Ectodermal cell (in vitro differentiated cells): ENCODE measurements around the gene GPHN.
A peak's percentile ranks its signal among the peaks of the same experiment; 100 is the strongest.
"Not testable (repeated sequence)": the region's sequence is repeated elsewhere in the genome, so short reads cannot be mapped to it uniquely, and the experiment has no call there.

Experiments
- H3K27ac ChIP-seq: 2 replicates; pipeline ENCODE4 v1.7.0; 2013; ENCODE audit warnings: mild to moderate bottlenecking, low read depth, low read length; ENCODE audit not compliant: insufficient read depth, poor library complexity, severe bottlenecking
- H3K27me3 ChIP-seq: 2 replicates; pipeline ENCODE4 v1.7.0; 2013; ENCODE audit warnings: mild to moderate bottlenecking, low read length; ENCODE audit not compliant: insufficient read depth, control insufficient read depth, poor library complexity, severe bottlenecking
- H3K36me3 ChIP-seq: one replicate; pipeline ENCODE4 v1.7.0; 2013; ENCODE audit warnings: low read length; ENCODE audit not compliant: control insufficient read depth, insufficient read depth
- H3K4me1 ChIP-seq: one replicate; pipeline ENCODE4 v1.7.0; 2013; ENCODE audit warnings: low read length; ENCODE audit not compliant: control insufficient read depth, insufficient read depth
- H3K4me3 ChIP-seq: 2 replicates; pipeline ENCODE4 v1.7.0; 2013; ENCODE audit warnings: low read depth, low read length, control low read depth; ENCODE audit not compliant: insufficient read depth
- H3K9me3 ChIP-seq: 2 replicates; pipeline ENCODE4 v1.7.0; 2013; ENCODE audit warnings: mild to moderate bottlenecking, low read length, moderate library complexity; ENCODE audit not compliant: control insufficient read depth
- WGBS, 2 experiments: methylation state at CpG; one replicate each; pipeline ENCODE4 v1.1.7; 2013; ENCODE audit warnings: missing lambda C conversion rate in 2 of 2; 5-methylcytosine and 5-hydroxymethylcytosine counted together

Gene GPHN

DNA sequence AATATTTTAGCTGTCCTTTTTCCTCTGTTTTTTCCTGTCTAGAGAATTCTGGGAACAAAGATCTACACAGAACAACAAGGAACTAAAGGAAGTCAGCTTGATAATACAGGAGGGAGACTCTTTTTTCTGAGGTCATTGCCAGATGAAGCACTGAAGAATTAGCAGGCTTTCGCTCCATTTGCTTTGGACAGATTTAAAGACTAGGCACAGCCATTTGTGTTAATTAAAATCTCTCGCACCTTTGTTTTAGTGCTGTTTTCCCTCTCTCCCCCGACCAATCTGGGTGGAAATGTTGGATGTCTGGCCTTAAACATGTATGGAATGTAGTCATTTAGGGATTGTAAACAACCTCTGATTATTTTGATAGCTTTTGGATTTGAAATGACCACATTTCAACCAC is 9.6 kb upstream of the GPHN start:
- H3K27me3 ChIP-seq, result no peaks in the 10 kb centered on the region
- no peak overlapping the region for H3K27ac ChIP-seq
- H3K36me3 ChIP-seq, result no peaks in the 10 kb centered on the region
- no peaks in the 10 kb centered on the region for H3K9me3 ChIP-seq
- no peak overlapping the region for H3K4me3 ChIP-seq
- H3K4me1 ChIP-seq, result no peaks in the 10 kb centered on the region
- WGBS, 2 experiments, result 96 to 97% methylated on average over 3 of the region's 3 CpGs

DNA sequence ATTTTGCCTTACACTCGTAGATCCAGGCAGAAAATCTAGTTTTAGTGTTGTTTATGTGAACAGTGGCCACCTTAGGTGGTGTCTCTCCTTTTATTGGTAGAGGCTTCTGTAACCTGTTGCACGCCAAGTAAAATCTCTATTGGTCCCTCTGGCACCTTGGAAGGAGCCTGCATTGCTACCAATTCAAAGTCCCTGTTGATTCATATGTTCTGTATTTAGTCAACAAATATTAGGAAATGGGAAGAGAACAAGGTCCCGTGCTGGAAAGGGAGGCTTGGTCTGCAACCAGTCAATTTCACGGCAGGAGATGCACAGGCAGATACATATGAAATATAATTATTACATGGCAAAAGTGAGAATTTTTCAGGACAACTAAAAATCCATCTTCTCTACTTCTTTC is 6.4 kb upstream of the GPHN start:
- Histone ChIP-seq H3K9me3 (no peaks in the 10 kb centered on the region), H3K4me1 (peaks cover under 1% of the 10 kb centered on the region), H3K4me3 (no peak overlapping the region), H3K27ac (no peak overlapping the region), H3K36me3 (no peaks in the 10 kb centered on the region), H3K27me3 (no peaks in the 10 kb centered on the region)
- 85 to 93% methylated on average over 2 to 4 of the region's 4 CpGs for WGBS, 2 experiments

- not testable (repeated sequence) for H3K27ac ChIP-seq, H3K9me3 ChIP-seq, H3K36me3 ChIP-seq, H3K4me1 ChIP-seq, H3K4me3 ChIP-seq, H3K27me3 ChIP-seq
- WGBS, 2 experiments, result 84 to 93% methylated on average over 5 of the region's 5 CpGs
These were observed 5.1 kb upstream of the GPHN start for GRCh38 chr14:66502836-66503235.

DNA sequence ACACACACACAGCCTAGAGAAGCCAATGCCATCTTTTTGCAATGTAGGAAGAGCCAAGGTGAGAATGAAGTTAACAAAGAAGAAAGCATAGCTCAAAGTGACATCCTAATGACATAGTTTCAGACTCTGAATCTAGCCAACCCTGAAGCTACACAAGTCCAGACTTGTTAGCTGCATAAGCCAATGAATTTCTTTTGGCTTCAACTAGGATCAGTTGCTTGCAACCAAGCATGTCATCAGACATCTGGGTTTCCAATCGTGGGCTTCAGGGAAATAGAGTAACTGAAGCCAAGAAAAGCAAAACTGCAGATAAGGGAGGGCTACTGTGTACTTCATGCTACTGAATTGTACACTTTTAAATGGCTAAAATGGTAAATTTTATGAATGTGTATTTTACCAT is 4.4 kb upstream of the GPHN start:
- Histone ChIP-seq H3K4me1 (peaks cover 4% of the 10 kb centered on the region), H3K9me3 (no peaks in the 10 kb centered on the region), H3K27me3 (no peaks in the 10 kb centered on the region), H3K4me3 (no peak overlapping the region), H3K27ac (no peak overlapping the region), H3K36me3 (no peaks in the 10 kb centered on the region)
- 94 to 100% methylated on average over 1 of the region's 1 CpG for WGBS, 2 experiments

DNA sequence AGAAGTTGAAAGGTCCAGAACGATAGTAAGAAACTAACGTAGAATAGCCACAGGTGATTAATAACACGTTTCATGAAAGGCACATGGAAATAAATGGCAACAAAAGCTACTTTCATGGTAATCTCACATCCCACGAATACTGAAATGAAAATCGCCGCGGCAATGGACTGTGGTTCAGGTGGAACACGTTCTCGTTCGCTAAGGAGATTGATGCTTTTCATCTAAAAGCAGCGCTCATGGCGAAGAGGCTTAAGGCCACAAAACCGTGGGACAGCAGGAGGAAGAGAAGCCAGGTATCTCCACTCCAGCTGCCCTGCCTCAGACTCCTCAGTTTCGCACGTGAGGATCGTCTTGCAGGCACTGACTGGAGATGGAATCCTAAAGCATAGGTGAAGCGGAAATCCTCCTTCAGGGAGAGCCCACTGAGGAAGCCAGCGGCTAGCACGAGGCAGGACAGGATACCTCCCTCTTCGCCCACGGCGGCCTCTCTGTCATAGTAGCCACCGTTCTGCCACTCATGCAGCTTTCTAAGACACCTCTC is 696 bp upstream of the GPHN start:
- H3K27me3 ChIP-seq, result peaks cover 24% of the 10 kb centered on the region
- H3K27ac ChIP-seq, result peak overlapping the region; percentile 58
- 18 to 19% methylated on average over 23 of the region's 23 CpGs for WGBS, 2 experiments
- H3K9me3 ChIP-seq, result no peaks in the 10 kb centered on the region
- peaks cover 4% of the 10 kb centered on the region for H3K4me1 ChIP-seq
- H3K36me3 ChIP-seq, result no peaks in the 10 kb centered on the region
- H3K4me3 ChIP-seq, result peak overlapping the region; percentile 85

- H3K4me1 ChIP-seq, result peaks cover 4% of the 10 kb centered on the region
- H3K27me3 ChIP-seq, result peaks cover 24% of the 10 kb centered on the region
- peak overlapping the region; percentile 85 for H3K4me3 ChIP-seq
- no peaks in the 10 kb centered on the region for H3K36me3 ChIP-seq
- peak overlapping the region; percentile 58 for H3K27ac ChIP-seq
- WGBS, 2 experiments, result 0 to 1% methylated on average over 19 of the region's 19 CpGs
- no peaks in the 10 kb centered on the region for H3K9me3 ChIP-seq
These were observed 549 bp downstream of the GPHN start for GRCh38 chr14:66508547-66508845.

DNA sequence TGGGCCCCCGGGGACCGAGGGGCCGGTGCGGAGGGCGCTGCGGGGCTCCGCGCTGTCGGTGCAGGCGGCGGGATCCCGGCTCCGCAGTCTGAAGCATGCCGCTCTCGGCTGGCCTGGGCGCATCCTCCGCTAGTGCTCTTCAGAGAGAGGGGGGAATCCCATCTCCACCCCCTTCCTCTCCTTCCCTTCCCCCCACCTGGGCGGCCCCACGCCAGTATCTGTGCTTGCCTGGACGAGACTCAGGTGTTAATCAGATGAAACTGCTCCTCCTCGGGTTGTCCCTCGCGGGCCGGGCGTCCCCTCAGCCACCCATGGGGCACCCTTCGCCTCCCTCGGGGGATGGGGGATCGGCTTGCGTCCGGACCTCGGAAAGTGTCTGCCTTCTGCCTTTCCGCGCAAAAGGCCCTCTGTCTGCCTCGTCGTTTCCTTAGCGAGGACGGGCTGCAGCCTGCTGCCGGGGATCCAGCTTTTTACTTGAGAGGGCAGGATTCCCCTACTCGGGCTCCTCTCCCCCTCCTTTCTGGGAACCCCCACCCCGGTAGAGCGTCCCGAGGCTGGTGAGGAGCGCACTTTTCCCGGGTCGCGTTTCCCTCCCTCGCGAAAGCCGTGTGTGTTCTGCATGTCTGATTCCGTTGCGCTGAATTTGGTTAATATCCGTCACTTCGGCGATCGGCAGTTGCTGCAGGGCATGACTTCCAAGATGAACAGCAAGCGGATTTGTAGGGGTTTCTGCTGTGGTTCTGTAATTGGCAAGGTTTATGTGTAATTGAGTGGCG is 1.1 kb downstream of the GPHN start:
- Histone ChIP-seq H3K4me1 (peaks cover 4% of the 10 kb centered on the region), H3K9me3 (no peaks in the 10 kb centered on the region), H3K27me3 (peaks cover 24% of the 10 kb centered on the region), H3K36me3 (no peaks in the 10 kb centered on the region), H3K4me3 (peak overlapping the region; percentile 85), H3K27ac (peak overlapping the region; percentile 58)
- 0% methylated on average over 57 of the region's 57 CpGs for WGBS, 2 experiments

GRCh38 chr14:66509874-66510273 is 1.9 kb downstream of the GPHN start:
- H3K27me3 ChIP-seq, result peaks cover 24% of the 10 kb centered on the region
- 59 to 70% methylated on average over 2 to 4 of the region's 4 CpGs for WGBS, 2 experiments
- no peak overlapping the region for H3K27ac ChIP-seq
- peaks cover 4% of the 10 kb centered on the region for H3K4me1 ChIP-seq
- H3K4me3 ChIP-seq, result peak overlapping the region; percentile 85
- no peaks in the 10 kb centered on the region for H3K9me3 ChIP-seq
- H3K36me3 ChIP-seq, result no peaks in the 10 kb centered on the region

GRCh38 chr14:66511849-66512248 is 3.9 kb downstream of the GPHN start:
- WGBS, 2 experiments, result 83 to 100% methylated on average over 1 of the region's 1 CpG

GRCh38 chr14:66514213-66514612 is 6.3 kb downstream of the GPHN start:
- WGBS, 2 experiments, result 94% methylated on average over 2 of the region's 2 CpGs
- Histone ChIP-seq H3K4me3 (no peak overlapping the region), H3K27ac (no peak overlapping the region), H3K36me3 (no peaks in the 10 kb centered on the region), H3K9me3 (no peaks in the 10 kb centered on the region), H3K27me3 (peaks cover 22% of the 10 kb centered on the region), H3K4me1 (no peaks in the 10 kb centered on the region)

More at GRCh38 chr14:66511849-66512248, 3.9 kb downstream of the GPHN start:
- H3K36me3 ChIP-seq, result no peaks in the 10 kb centered on the region
- H3K4me3 ChIP-seq, result no peak overlapping the region
- no peak overlapping the region for H3K27ac ChIP-seq
- no peaks in the 10 kb centered on the region for H3K9me3 ChIP-seq
- H3K27me3 ChIP-seq, result peaks cover 24% of the 10 kb centered on the region
- peaks cover 1% of the 10 kb centered on the region for H3K4me1 ChIP-seq
